ENCODE measurements around the gene AUP1.

The AUP1 gene

GRCh38 chr2:74513605-74514367 is 15.7 kb downstream of the AUP1 start:
- no peak for DNase-seq (ENCODE audit: low read depth in 3 of 3)

GRCh38 chr2:74512744-74513604 is 16.5 kb downstream of the AUP1 start:
- DNase-seq (ENCODE audit: low read depth in 3 of 3): no peak

GRCh38 chr2:74511104-74511989 is 18.2 kb downstream of the AUP1 start:
- no peak for DNase-seq (ENCODE audit: low read depth in 3 of 3)

GRCh38 chr2:74510272-74510671 is 19.2 kb downstream of the AUP1 start:
- DNase-seq (ENCODE audit: low read depth in 3 of 3): no peak

- no peak for DNase-seq (ENCODE audit: low read depth in 3 of 3)
Observed at GRCh38 chr2:74507926-74508520, 21.5 kb downstream of the AUP1 start.

- peak; percentile 96 to 99 (median 99) for DNase-seq (ENCODE audit: low read depth in 3 of 3)
Observed at GRCh38 chr2:74507145-74507925, 22.2 kb downstream of the AUP1 start, which contains the start of gene PCGF1. Gene PCGF1 (minus strand): TSS chr2:74507695. CDS start chr2:74507668, 27 bp downstream.

GRCh38 chr2:74505448-74506246 is 23.9 kb downstream of the AUP1 start:
- DNase-seq (ENCODE audit: low read depth in 3 of 3): no peak

GRCh38 chr2:74504591-74504990 is 24.9 kb downstream of the AUP1 start:
- no peak for DNase-seq (ENCODE audit: low read depth in 3 of 3)

GRCh38 chr2:74503506-74504475 is 25.7 kb downstream of the AUP1 start:
- DNase-seq (ENCODE audit: low read depth in 3 of 3): no peak

- peak in 1 of 3 experiments; percentile 58 for DNase-seq (ENCODE audit: low read depth in 3 of 3)
Observed at GRCh38 chr2:74502720-74503505, 26.6 kb downstream of the AUP1 start.

- no peak for DNase-seq (ENCODE audit: low read depth in 3 of 3)
Observed at GRCh38 chr2:74502147-74502719, 27.3 kb downstream of the AUP1 start.

GRCh38 chr2:74501335-74502071 is 28.0 kb downstream of the AUP1 start:
- no peak for DNase-seq (ENCODE audit: low read depth in 3 of 3)

GRCh38 chr2:74500578-74500946 is 28.9 kb downstream of the AUP1 start:
- DNase-seq (ENCODE audit: low read depth in 3 of 3): no peak

GRCh38 chr2:74499940-74500577 is 29.4 kb downstream of the AUP1 start:
- no peak for DNase-seq (ENCODE audit: low read depth in 3 of 3)

- peak in 1 of 3 experiments; percentile 54 for DNase-seq (ENCODE audit: low read depth in 3 of 3)
Observed at GRCh38 chr2:74499267-74499939, 30.1 kb downstream of the AUP1 start, which contains the start of gene LBX2. Gene LBX2 (minus strand): TSS chr2:74499603. CDS start chr2:74499537, 66 bp downstream.
